Right atrium auricular region (tissue), 2 donors: Measurements from ENCODE around the gene BACH2. TPM values are rescaled to one million over a fixed set of nuclear protein-coding genes. Genes with fewer than 3 reads are reported as not detected.
"Not testable (repeated sequence)": the region's sequence is repeated elsewhere in the genome, so short reads cannot be mapped to it uniquely, and the experiment has no call there.

Experiments used
- DNase-seq: peaks from one replicate; pipeline ENCODE4 v3.0.0-alpha.2; 2019; ENCODE audit warnings: low spot score
- H3K27ac ChIP-seq, 2 donors: fragments of 200-600 bp; sonication (generic); 1 replicate in 1 of 2; 2 replicates in 1 of 2; pipeline ENCODE4 v1.5.1; 2016 to 2019
- H3K27me3 ChIP-seq, 2 donors: fragments of 200-600 bp; sonication (generic); one replicate each; pipeline versions ENCODE4 v1.5.1 to v1.6.0; 2017 to 2019
- H3K36me3 ChIP-seq: fragments of 200-600 bp; sonication (generic); one replicate; pipeline ENCODE4 v1.5.1; 2016
- H3K4me1 ChIP-seq, 2 donors: fragments of 200-600 bp; sonication (generic); one replicate each; pipeline versions ENCODE4 v1.5.1 to v1.6.0; 2017 to 2019
- H3K4me3 ChIP-seq, 2 donors: fragments of 200-600 bp; sonication (generic); 1 replicate in 1 of 2; 2 replicates in 1 of 2; pipeline ENCODE4 v1.5.1; 2017 to 2019; ENCODE audit warnings: mild to moderate bottlenecking in 1 of 2, moderate library complexity in 1 of 2
- H3K9me3 ChIP-seq, 2 donors: fragments of 200-600 bp; sonication (generic); one replicate each; pipeline ENCODE4 v1.5.1; 2019
- CTCF ChIP-seq, 2 donors: fragments of 200-600 bp; sonication (generic); IDR thresholded peaks; one replicate each; pipeline ENCODE4 v1.5.1; 2019; ENCODE audit warnings: antibody characterized with exemption in 2 of 2
- total RNA-seq, 2 donors: library from RNA; depleted of rRNA; stranded (reverse); fragments of >200 nt; gene quantifications; one replicate each; pipeline ENCODE4 v1.1.0, GENCODE V29; 2016

Gene BACH2
- total RNA-seq, 2 donors from 2014 or later: 0.82 to 2.2 TPM

- H3K4me1 ChIP-seq: peaks cover 0 to 8% of the 10 kb centered on the region in 2 donors
- H3K4me3 ChIP-seq: no peak overlapping the region
- no peaks in the 10 kb centered on the region for H3K27me3 ChIP-seq
- no peak for DNase-seq
- H3K36me3 ChIP-seq: no peaks in the 10 kb centered on the region
- no peak overlapping the region for H3K27ac ChIP-seq
- no peak for TF ChIP-seq CTCF (IDR thresholded peaks at IDR 0.05)
- no peaks in the 10 kb centered on the region for H3K9me3 ChIP-seq
Measured at GRCh38 chr6:90135667-90136066, 161.0 kb downstream of the BACH2 start.

- H3K27me3 ChIP-seq, H3K9me3 ChIP-seq, H3K4me3 ChIP-seq, H3K27ac ChIP-seq, H3K36me3 ChIP-seq, DNase-seq, H3K4me1 ChIP-seq: not testable (repeated sequence)
Measured at GRCh38 chr6:90133664-90134063, 163.0 kb downstream of the BACH2 start.

GRCh38 chr6:90131614-90132423 lies 164.8 kb downstream of the BACH2 start:
- no peak overlapping the region for H3K4me3 ChIP-seq
- H3K9me3 ChIP-seq: no peaks in the 10 kb centered on the region
- TF ChIP-seq CTCF (IDR thresholded peaks at IDR 0.05): no peak
- peak; percentile 69 for DNase-seq
- no peaks in the 10 kb centered on the region for H3K27me3 ChIP-seq
- peak overlapping the region in 1 of 2 donors; percentile 29 for H3K27ac ChIP-seq
- H3K4me1 ChIP-seq: peaks cover 0 to 8% of the 10 kb centered on the region in 2 donors
- no peaks in the 10 kb centered on the region for H3K36me3 ChIP-seq

GRCh38 chr6:90131125-90131524 lies 165.5 kb downstream of the BACH2 start:
- no peaks in the 10 kb centered on the region for H3K27me3 ChIP-seq
- DNase-seq: no peak
- H3K9me3 ChIP-seq: no peaks in the 10 kb centered on the region
- H3K27ac ChIP-seq: peak overlapping the region in 1 of 2 donors; percentile 29
- no peaks in the 10 kb centered on the region for H3K36me3 ChIP-seq
- no peak for TF ChIP-seq CTCF (IDR thresholded peaks at IDR 0.05)
- no peak overlapping the region for H3K4me3 ChIP-seq
- peaks cover 0 to 8% of the 10 kb centered on the region in 2 donors for H3K4me1 ChIP-seq

GRCh38 chr6:90128687-90129086 lies 168.0 kb downstream of the BACH2 start:
- not testable (repeated sequence) for H3K9me3 ChIP-seq, H3K36me3 ChIP-seq, H3K4me3 ChIP-seq, H3K27me3 ChIP-seq, H3K4me1 ChIP-seq, DNase-seq, H3K27ac ChIP-seq

GRCh38 chr6:90127595-90127994 lies 169.0 kb downstream of the BACH2 start:
- Histone ChIP-seq H3K4me1 (peaks cover 0 to 8% of the 10 kb centered on the region in 2 donors), H3K4me3 (no peak overlapping the region), H3K27ac (no peak overlapping the region), H3K9me3 (no peaks in the 10 kb centered on the region), H3K27me3 (no peaks in the 10 kb centered on the region), H3K36me3 (no peaks in the 10 kb centered on the region)
- no peak for TF ChIP-seq CTCF (IDR thresholded peaks at IDR 0.05)
- DNase-seq: no peak

GRCh38 chr6:90126839-90127238 lies 169.8 kb downstream of the BACH2 start:
- no peaks in the 10 kb centered on the region for H3K27me3 ChIP-seq
- no peak overlapping the region for H3K4me3 ChIP-seq
- DNase-seq: no peak
- no peak overlapping the region for H3K27ac ChIP-seq
- H3K4me1 ChIP-seq: peaks cover 0 to 6% of the 10 kb centered on the region in 2 donors
- no peak for TF ChIP-seq CTCF (IDR thresholded peaks at IDR 0.05)
- H3K9me3 ChIP-seq: no peaks in the 10 kb centered on the region
- no peaks in the 10 kb centered on the region for H3K36me3 ChIP-seq
